ENCODE results near the gene FAM43B.

The FAM43B gene

DNA sequence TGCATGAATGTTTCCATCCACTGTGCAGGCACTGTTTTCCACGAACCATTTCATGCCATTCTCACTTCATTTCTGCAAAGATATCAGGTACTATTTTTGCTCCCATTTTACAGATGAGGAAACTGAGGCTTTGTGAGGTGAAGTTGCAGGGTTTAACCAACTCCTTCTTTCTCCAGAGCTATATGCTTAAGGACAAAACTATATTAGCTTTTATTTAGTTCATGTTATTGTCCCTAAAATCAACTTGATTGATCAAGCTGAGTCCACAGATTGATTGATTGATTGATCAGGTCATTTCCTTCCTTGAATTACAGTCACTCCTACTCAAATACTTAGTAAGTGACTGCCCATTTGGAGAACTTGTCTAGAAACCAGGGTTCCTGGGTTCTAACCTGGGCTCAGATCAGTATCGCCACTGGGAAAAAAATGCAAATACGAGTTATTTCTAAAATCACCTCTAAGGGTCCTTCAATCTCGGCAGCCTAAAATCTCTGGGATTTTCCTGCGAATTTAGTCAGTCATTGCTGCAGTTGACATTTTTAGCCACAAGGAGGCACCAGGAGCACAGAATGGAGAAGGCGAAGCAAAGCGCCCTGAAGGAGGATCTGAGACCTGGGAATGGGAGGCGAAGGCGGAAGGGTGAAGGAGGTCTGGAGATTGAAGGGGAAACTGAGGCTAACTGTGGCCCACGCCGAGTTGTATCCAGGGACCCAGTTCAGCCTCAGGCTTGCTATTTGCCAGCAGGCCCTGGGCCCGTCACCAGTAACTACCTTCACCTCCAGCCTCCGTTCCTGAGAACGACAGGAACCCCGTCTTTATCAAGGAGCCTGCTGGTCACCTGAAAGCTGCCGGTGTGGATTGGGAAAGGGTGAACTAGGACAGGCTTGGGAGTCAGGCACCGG lies 30.2 kb upstream of the FAM43B start:
- Histone ChIP-seq H3K9me3 (replicated peaks; ENCODE audit: insufficient read depth, low read length) (no peaks in the 10 kb centered on the region), H3F3A (ENCODE audit: insufficient read depth, low read length) (no peaks in the 10 kb centered on the region), H3K36me3 (replicated peaks; ENCODE audit: insufficient read depth, low read length) (no peaks in the 10 kb centered on the region), H3K9ac (ENCODE audit: low read length) (no peak overlapping the region), H4K20me1 (ENCODE audit: insufficient read depth, low read length) (no peaks in the 10 kb centered on the region), H3K27ac (ENCODE audit: low read length) (no peak overlapping the region), H3K4me1 (ENCODE audit: low read length) (no peaks in the 10 kb centered on the region), H3K9me2 (replicated peaks; ENCODE audit: insufficient read depth, low read length) (no peaks in the 10 kb centered on the region), H3K79me2 (ENCODE audit: low read length) (no peaks in the 10 kb centered on the region), H3K4me3 (ENCODE audit: low read length) (no peak overlapping the region), H2AFZ (ENCODE audit: low read length) (no peak overlapping the region), H3K27me3 (replicated peaks; ENCODE audit: insufficient read depth, low read length) (peaks cover 66% of the 10 kb centered on the region), H3K4me2 (ENCODE audit: low read depth, low read length) (no peak overlapping the region)
- DNase-seq = peak; percentile 41
- TF ChIP-seq EZH2 (optimal IDR thresholded peaks at IDR 0.05; ENCODE audit: low read depth, low read length) (no peak), EZH2phosphoT487 (IDR thresholded peaks at IDR 0.05; ENCODE audit: low read length) (no peak)
- TF ChIP-seq, protein P1, sequence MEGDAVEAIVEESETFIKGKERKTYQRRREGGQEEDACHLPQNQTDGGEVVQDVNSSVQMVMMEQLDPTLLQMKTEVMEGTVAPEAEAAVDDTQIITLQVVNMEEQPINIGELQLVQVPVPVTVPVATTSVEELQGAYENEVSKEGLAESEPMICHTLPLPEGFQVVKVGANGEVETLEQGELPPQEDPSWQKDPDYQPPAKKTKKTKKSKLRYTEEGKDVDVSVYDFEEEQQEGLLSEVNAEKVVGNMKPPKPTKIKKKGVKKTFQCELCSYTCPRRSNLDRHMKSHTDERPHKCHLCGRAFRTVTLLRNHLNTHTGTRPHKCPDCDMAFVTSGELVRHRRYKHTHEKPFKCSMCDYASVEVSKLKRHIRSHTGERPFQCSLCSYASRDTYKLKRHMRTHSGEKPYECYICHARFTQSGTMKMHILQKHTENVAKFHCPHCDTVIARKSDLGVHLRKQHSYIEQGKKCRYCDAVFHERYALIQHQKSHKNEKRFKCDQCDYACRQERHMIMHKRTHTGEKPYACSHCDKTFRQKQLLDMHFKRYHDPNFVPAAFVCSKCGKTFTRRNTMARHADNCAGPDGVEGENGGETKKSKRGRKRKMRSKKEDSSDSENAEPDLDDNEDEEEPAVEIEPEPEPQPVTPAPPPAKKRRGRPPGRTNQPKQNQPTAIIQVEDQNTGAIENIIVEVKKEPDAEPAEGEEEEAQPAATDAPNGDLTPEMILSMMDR (IDR thresholded peaks at IDR 0.05; ENCODE audit: low read length) = peak; percentile 82

DNA sequence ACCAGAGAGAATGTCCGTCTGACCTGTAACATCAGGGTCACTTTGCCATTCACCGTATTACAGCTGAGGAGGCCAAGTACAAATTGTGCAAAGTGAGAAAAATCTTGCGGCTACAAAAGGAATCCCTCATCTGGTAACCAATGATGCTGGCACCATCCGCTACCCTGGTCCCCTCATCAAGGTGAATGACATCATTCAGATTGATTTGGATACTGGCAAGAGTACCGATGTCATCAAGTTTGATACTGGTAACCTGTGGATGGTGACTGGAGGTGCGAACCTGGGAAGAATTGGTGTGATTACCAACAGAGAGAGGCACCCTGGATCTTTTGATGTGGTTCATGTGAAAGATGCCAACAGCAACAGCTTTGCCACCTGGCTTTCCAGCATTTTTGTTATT lies 26.1 kb upstream of the FAM43B start:
- TF ChIP-seq, protein P1 (IDR thresholded peaks at IDR 0.05; ENCODE audit: low read length) = no peak
- no peak for TF ChIP-seq EZH2phosphoT487 (IDR thresholded peaks at IDR 0.05; ENCODE audit: low read length)
- TF ChIP-seq EZH2 (optimal IDR thresholded peaks at IDR 0.05; ENCODE audit: low read depth, low read length) = no peak
- no peak overlapping the region for H3K4me3 ChIP-seq (ENCODE audit: low read length)
- H3K4me1 ChIP-seq (ENCODE audit: low read length) = no peaks in the 10 kb centered on the region
- no peak overlapping the region for H2AFZ ChIP-seq (ENCODE audit: low read length)
- no peaks in the 10 kb centered on the region for H3F3A ChIP-seq (ENCODE audit: insufficient read depth, low read length)
- no peaks in the 10 kb centered on the region for H3K9me2 ChIP-seq (replicated peaks; ENCODE audit: insufficient read depth, low read length)
- H4K20me1 ChIP-seq (ENCODE audit: insufficient read depth, low read length) = no peaks in the 10 kb centered on the region
- no peaks in the 10 kb centered on the region for H3K79me2 ChIP-seq (ENCODE audit: low read length)
- no peak overlapping the region for H3K9ac ChIP-seq (ENCODE audit: low read length)
- H3K27ac ChIP-seq (ENCODE audit: low read length) = no peak overlapping the region
- no peak for DNase-seq
- H3K9me3 ChIP-seq (replicated peaks; ENCODE audit: insufficient read depth, low read length) = no peaks in the 10 kb centered on the region
- H3K4me2 ChIP-seq (ENCODE audit: low read depth, low read length) = no peak overlapping the region
- H3K36me3 ChIP-seq (replicated peaks; ENCODE audit: insufficient read depth, low read length) = no peaks in the 10 kb centered on the region
- H3K27me3 ChIP-seq (replicated peaks; ENCODE audit: insufficient read depth, low read length) = peaks cover 86% of the 10 kb centered on the region

DNA sequence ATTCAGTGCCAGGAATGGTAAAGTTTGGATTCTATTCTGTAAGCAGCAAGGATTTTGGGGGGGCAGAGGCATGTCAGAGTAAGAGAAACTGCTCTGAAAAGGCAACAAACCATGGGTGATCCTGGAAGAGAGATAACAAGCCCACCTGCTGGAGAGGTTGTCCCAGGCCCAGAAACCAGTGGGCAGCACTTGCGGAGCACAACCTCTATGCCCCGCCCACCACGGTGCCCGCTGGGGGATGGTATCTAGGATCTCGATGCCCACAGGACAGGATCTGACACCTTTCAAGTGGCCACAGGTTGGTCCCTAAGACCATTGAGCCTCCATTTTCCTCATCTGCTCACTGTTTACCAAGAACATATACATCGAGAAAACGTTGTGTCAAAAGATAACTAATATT lies 24.2 kb upstream of the FAM43B start:
- Histone ChIP-seq H3K4me3 (ENCODE audit: low read length) (no peak overlapping the region), H3K79me2 (ENCODE audit: low read length) (no peaks in the 10 kb centered on the region), H3K9me2 (replicated peaks; ENCODE audit: insufficient read depth, low read length) (no peaks in the 10 kb centered on the region), H3K27ac (ENCODE audit: low read length) (no peak overlapping the region), H3K4me1 (ENCODE audit: low read length) (no peaks in the 10 kb centered on the region), H3K9me3 (replicated peaks; ENCODE audit: insufficient read depth, low read length) (no peaks in the 10 kb centered on the region), H3K9ac (ENCODE audit: low read length) (no peak overlapping the region), H3K4me2 (ENCODE audit: low read depth, low read length) (no peak overlapping the region), H4K20me1 (ENCODE audit: insufficient read depth, low read length) (no peaks in the 10 kb centered on the region), H3K36me3 (replicated peaks; ENCODE audit: insufficient read depth, low read length) (no peaks in the 10 kb centered on the region), H3K27me3 (replicated peaks; ENCODE audit: insufficient read depth, low read length) (peaks cover 91% of the 10 kb centered on the region), H2AFZ (ENCODE audit: low read length) (no peak overlapping the region), H3F3A (ENCODE audit: insufficient read depth, low read length) (no peaks in the 10 kb centered on the region)
- TF ChIP-seq EZH2phosphoT487 (IDR thresholded peaks at IDR 0.05; ENCODE audit: low read length) = no peak
- TF ChIP-seq EZH2 (optimal IDR thresholded peaks at IDR 0.05; ENCODE audit: low read depth, low read length) = no peak
- TF ChIP-seq, protein P1 (IDR thresholded peaks at IDR 0.05; ENCODE audit: low read length) = no peak
- no peak for DNase-seq

Measured in MM.1S (cell line).